Measurements from ENCODE around the gene GALNT5. TPM values are rescaled to one million over a fixed set of nuclear protein-coding genes. Genes with fewer than 3 reads are reported as not detected.
A peak's percentile ranks its signal among the peaks of the same experiment; 100 is the strongest.

The GALNT5 gene
- total and polyA plus RNA-seq, 10 of the 15 experiments (the other 5 are each of a cell fraction or from before 2014, with no cell fraction given): under 0.01 to 0.25 (median 0.03) TPM; not detected in 4

DNA sequence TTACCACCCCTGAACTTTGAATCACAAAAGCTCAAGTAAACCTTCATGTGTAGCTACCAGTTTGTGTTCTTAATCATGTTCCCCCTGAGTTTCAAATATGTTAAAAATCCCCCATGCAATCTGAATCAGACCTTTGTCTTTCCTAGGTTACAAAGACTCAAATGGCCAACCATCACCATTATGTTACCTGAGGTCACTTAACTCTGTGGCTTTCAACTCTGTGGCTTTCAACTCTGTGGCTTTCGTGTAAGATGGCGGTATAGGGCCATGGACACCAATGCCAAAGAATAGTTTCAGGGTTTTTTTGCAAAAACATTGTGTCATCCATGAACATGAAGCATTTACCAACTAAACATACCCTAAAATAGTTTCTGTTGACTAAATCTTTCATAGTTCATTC is 61.4 kb downstream of the GALNT5 start:
- POLR2A ChIA-PET: no interaction called here
- peak; percentile 86 for ATAC-seq

More for the DNA sequence above, 61.4 kb downstream of the GALNT5 start:
- no peak overlapping the region for H3K4me3 ChIP-seq
- H3K79me2 ChIP-seq (ENCODE audit: control insufficient read depth, insufficient read depth, low read length): no peaks in the 10 kb centered on the region
- RAD21 ChIA-PET (ENCODE audit: unreplicated experiment): interaction anchor here (0.9 to 1.6 kb wide), 7 partner anchors 9 to 141 kb away, joined by 3 to 12 read pairs (median 3); no protein-coding TSS in a partner anchor
- no peak overlapping the region for H2AFZ ChIP-seq (ENCODE audit: control insufficient read depth, low read depth, low read length)
- H3K27me3 ChIP-seq (replicated peaks in 1 of 2; ENCODE audit: control insufficient read depth in 2 of 2, insufficient read depth in 2 of 2, low read length in 1 of 2): no peaks in the 10 kb centered on the region
- no TSS peak for BruUV-seq (replicated peaks)
- H3K4me1 ChIP-seq (ENCODE audit: control insufficient read depth, insufficient read depth, low read length): no peaks in the 10 kb centered on the region
- H3K9ac ChIP-seq (ENCODE audit: control insufficient read depth, insufficient read depth, low read length): no peak overlapping the region
- intact Hi-C loops (cut with micrococcal nuclease; ENCODE audit: unreplicated experiment) (no loop called here), in situ Hi-C loops (cut with MboI) (no loop called here)
- FAIRE-seq: no peak
- H3K9me3 ChIP-seq (replicated peaks; ENCODE audit: control insufficient read depth, insufficient read depth, low read length): no peaks in the 10 kb centered on the region
- DNase-seq (ENCODE audit: low read depth, low spot score): no peak
- WGBS (ENCODE audit: insufficient coverage, insufficient replicate concordance, low lambda C conversion rate, missing lambda C conversion rate): 90% methylated on average over 2 of the region's 2 CpGs
- H3K36me3 ChIP-seq (ENCODE audit: control insufficient read depth in 2 of 2, insufficient read depth in 2 of 2, low read length in 1 of 2): no peaks in the 10 kb centered on the region
- H3K27ac ChIP-seq (ENCODE audit: control insufficient read depth, insufficient read depth): no peak overlapping the region
- TF ChIP-seq ZNF217 (IDR thresholded peaks at IDR 0.05): no peak
- TF ChIP-seq, protein P1, sequence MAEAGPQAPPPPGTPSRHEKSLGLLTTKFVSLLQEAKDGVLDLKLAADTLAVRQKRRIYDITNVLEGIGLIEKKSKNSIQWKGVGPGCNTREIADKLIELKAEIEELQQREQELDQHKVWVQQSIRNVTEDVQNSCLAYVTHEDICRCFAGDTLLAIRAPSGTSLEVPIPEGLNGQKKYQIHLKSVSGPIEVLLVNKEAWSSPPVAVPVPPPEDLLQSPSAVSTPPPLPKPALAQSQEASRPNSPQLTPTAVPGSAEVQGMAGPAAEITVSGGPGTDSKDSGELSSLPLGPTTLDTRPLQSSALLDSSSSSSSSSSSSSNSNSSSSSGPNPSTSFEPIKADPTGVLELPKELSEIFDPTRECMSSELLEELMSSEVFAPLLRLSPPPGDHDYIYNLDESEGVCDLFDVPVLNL (IDR thresholded peaks at IDR 0.05; ENCODE audit: low read depth, low read length): no peak
- TF ChIP-seq CBFB (IDR thresholded peaks at IDR 0.05; ENCODE audit: low read depth): 0 out of 2 replicates have a peak, but pooled peaks have one; percentile 37
- TF ChIP-seq ATF7 (IDR thresholded peaks at IDR 0.05; ENCODE audit: low read depth): peak; percentile 48
- TF ChIP-seq MTA2 (IDR thresholded peaks at IDR 0.05; ENCODE audit: low read depth): peak; percentile 70; the same call in 1 of the 2 replicates
- TF ChIP-seq, protein P2, sequence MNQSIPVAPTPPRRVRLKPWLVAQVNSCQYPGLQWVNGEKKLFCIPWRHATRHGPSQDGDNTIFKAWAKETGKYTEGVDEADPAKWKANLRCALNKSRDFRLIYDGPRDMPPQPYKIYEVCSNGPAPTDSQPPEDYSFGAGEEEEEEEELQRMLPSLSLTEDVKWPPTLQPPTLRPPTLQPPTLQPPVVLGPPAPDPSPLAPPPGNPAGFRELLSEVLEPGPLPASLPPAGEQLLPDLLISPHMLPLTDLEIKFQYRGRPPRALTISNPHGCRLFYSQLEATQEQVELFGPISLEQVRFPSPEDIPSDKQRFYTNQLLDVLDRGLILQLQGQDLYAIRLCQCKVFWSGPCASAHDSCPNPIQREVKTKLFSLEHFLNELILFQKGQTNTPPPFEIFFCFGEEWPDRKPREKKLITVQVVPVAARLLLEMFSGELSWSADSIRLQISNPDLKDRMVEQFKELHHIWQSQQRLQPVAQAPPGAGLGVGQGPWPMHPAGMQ (IDR thresholded peaks at IDR 0.05; ENCODE audit: borderline replicate concordance): peak; percentile 30; the same call in 1 of the 2 replicates
- TF ChIP-seq LARP7 (IDR thresholded peaks at IDR 0.05): no peak
- TF ChIP-seq RELA (IDR thresholded peaks at IDR 0.05; ENCODE audit: borderline replicate concordance, partially characterized antibody): no peak
- TF ChIP-seq CHD4 (IDR thresholded peaks at IDR 0.05): no peak
- peak in 1 of 2 experiments; percentile 34; a peak in 1 of 4 replicates for TF ChIP-seq EP300 (IDR thresholded peaks at IDR 0.05; ENCODE audit: borderline replicate concordance in 1 of 2, control insufficient read depth in 1 of 2, low read depth in 2 of 2, low read length in 2 of 2)
- TF ChIP-seq BCL11A (IDR thresholded peaks at IDR 0.05; ENCODE audit: low read depth, low read length): 0 out of 2 replicates have a peak, but pooled peaks have one; percentile 17
- TF ChIP-seq RUNX3 (IDR thresholded peaks at IDR 0.05; ENCODE audit: low read length): peak; percentile 80; the same call in 1 of the 2 replicates
- peak; percentile 39 to 53; a peak in 3 of 4 replicates for TF ChIP-seq IKZF2 (IDR thresholded peaks at IDR 0.05)
- TF ChIP-seq YY1 (IDR thresholded peaks at IDR 0.05; ENCODE audit: low read depth, low read length): 0 out of 2 replicates have a peak, but pooled peaks have one; percentile 32
- no peak for TF ChIP-seq HDAC6 (IDR thresholded peaks at IDR 0.05; ENCODE audit: unreplicated experiment)
- TF ChIP-seq, protein P3, sequence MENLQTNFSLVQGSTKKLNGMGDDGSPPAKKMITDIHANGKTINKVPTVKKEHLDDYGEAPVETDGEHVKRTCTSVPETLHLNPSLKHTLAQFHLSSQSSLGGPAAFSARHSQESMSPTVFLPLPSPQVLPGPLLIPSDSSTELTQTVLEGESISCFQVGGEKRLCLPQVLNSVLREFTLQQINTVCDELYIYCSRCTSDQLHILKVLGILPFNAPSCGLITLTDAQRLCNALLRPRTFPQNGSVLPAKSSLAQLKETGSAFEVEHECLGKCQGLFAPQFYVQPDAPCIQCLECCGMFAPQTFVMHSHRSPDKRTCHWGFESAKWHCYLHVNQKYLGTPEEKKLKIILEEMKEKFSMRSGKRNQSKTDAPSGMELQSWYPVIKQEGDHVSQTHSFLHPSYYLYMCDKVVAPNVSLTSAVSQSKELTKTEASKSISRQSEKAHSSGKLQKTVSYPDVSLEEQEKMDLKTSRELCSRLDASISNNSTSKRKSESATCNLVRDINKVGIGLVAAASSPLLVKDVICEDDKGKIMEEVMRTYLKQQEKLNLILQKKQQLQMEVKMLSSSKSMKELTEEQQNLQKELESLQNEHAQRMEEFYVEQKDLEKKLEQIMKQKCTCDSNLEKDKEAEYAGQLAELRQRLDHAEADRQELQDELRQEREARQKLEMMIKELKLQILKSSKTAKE (IDR thresholded peaks at IDR 0.05; ENCODE audit: low read depth, poor library complexity, severe bottlenecking): peak; percentile 48
- TF ChIP-seq MEF2B (IDR thresholded peaks at IDR 0.05; ENCODE audit: partially characterized antibody, poor library complexity, severe bottlenecking): peak; percentile 38
- no peak for TF ChIP-seq JUND (IDR thresholded peaks at IDR 0.05; ENCODE audit: low read depth, low read length)
- SMC1A ChIA-PET (ENCODE audit: uncharacterized antibody, unreplicated experiment): interaction anchor here (0.7 to 2.1 kb wide), 12 partner anchors 9 to 281 kb away, joined by 3 to 8 read pairs (median 4); no protein-coding TSS in a partner anchor
- H4K20me1 ChIP-seq (ENCODE audit: control insufficient read depth, insufficient read depth): no peaks in the 10 kb centered on the region
- no peak overlapping the region for H3K4me2 ChIP-seq (ENCODE audit: control insufficient read depth, insufficient read depth)
- CTCF ChIA-PET: interaction anchor here (0.7 to 13.4 kb wide), 9 partner anchors 9 to 279 kb away, joined by 3 to 167 read pairs (median 5); no protein-coding TSS in a partner anchor

Data from GM12878 (cell line).